Common myeloid progenitor, CD34-positive (primary cell): ENCODE measurements around the gene CSNK2A2.

ENCODE experiments used
- CTCF ChIA-PET: fragments of 350-600 bp; sonication (Branson Sonifier 250); formaldehyde crosslinking; loops from one replicate; lab custom pipeline; 2021; ENCODE audit warnings: antibody characterized with exemption; lab: Charles Lee
- POLR2A ChIA-PET: fragments of 350-600 bp; sonication (Branson Sonifier 250); formaldehyde crosslinking; loops from one replicate; lab custom pipeline; 2021; ENCODE audit warnings: antibody characterized with exemption; lab: Charles Lee
- DNase-seq, 3 donors: peaks; one replicate each; pipeline versions ENCODE4 v3.0.0 to v3.0.0-alpha.2; 2013
- H3K27ac ChIP-seq, 2 experiments: 1 replicate in 1 of 2; 2 replicates in 1 of 2; pipeline ENCODE4 v1.7.0; 2013; ENCODE audit warnings: inconsistent platforms in 2 of 2, low read length in 2 of 2, mild to moderate bottlenecking in 2 of 2, low read depth in 1 of 2, moderate library complexity in 1 of 2; ENCODE audit not compliant: severe bottlenecking in 2 of 2, insufficient read depth in 1 of 2, poor library complexity in 1 of 2
- H3K27me3 ChIP-seq, 5 experiments: replicated peaks in 2 of 5; 1 replicate in 3 of 5; 2 replicates in 2 of 5; pipeline versions ENCODE4 v1.6.1 to v1.7.0; 2013; ENCODE audit warnings: low read length in 4 of 5, mild to moderate bottlenecking in 2 of 5, moderate library complexity in 2 of 5, inconsistent platforms in 1 of 5; ENCODE audit not compliant: insufficient read depth in 5 of 5, control insufficient read depth in 4 of 5
- H3K36me3 ChIP-seq, 4 experiments: 1 replicate in 2 of 4; 2 replicates in 2 of 4; pipeline versions ENCODE4 v1.6.1 to v1.7.0; 2013; ENCODE audit warnings: low read length in 3 of 4, control low read depth in 1 of 4, mild to moderate bottlenecking in 1 of 4; ENCODE audit not compliant: control insufficient read depth in 4 of 4, insufficient read depth in 4 of 4
- H3K4me1 ChIP-seq, 4 experiments: 1 replicate in 3 of 4; 2 replicates in 1 of 4; pipeline versions ENCODE4 v1.6.1 to v1.7.1; 2013; ENCODE audit warnings: low read length in 3 of 4, mild to moderate bottlenecking in 3 of 4, control low read depth in 1 of 4, inconsistent platforms in 1 of 4, moderate library complexity in 1 of 4; ENCODE audit not compliant: control insufficient read depth in 4 of 4, insufficient read depth in 4 of 4; ENCODE audit errors: control extremely low read depth in 1 of 4
- H3K4me3 ChIP-seq, 7 experiments: 1 replicate in 4 of 7; 2 replicates in 3 of 7; pipeline versions ENCODE4 v1.5.1 to v1.7.0; 2013; ENCODE audit warnings: mild to moderate bottlenecking in 7 of 7, low read length in 6 of 7, moderate library complexity in 6 of 7, inconsistent platforms in 2 of 7, low read depth in 2 of 7, control low read depth in 1 of 7; ENCODE audit not compliant: insufficient read depth in 4 of 7, control insufficient read depth in 1 of 7; ENCODE audit errors: extremely low read depth in 1 of 7
- H3K9me3 ChIP-seq, 5 experiments: 1 replicate in 4 of 5; 2 replicates in 1 of 5; pipeline versions ENCODE4 v1.6.1 to v1.7.1; 2013; ENCODE audit warnings: low read length in 4 of 5, mild to moderate bottlenecking in 2 of 5, inconsistent platforms in 1 of 5, low read depth in 1 of 5, moderate library complexity in 1 of 5; ENCODE audit not compliant: control insufficient read depth in 4 of 5, insufficient read depth in 2 of 5; ENCODE audit errors: control extremely low read depth in 1 of 5
- WGBS: methylation state at CpG from one replicate; pipeline ENCODE4 v1.1.5; 2013; ENCODE audit not compliant: insufficient coverage; 5-methylcytosine and 5-hydroxymethylcytosine counted together

CSNK2A2 gene

GRCh38 chr16:58194790-58195189 is 3.1 kb downstream of the CSNK2A2 start:
- H3K9me3 ChIP-seq, result no peaks in the 10 kb centered on the region
- WGBS, result 50% methylated on average over 2 of the region's 3 CpGs
- no peak overlapping the region for H3K27ac ChIP-seq
- H3K36me3 ChIP-seq, result peaks cover 10 to 53% (median 37%) of the 10 kb centered on the region in 4 experiments
- ChIA-PET CTCF (interaction anchor here (0.6 to 3.1 kb wide), 5 partner anchors 11 to 52 kb away, joined by 3 to 9 read pairs (median 3); no protein-coding TSS in a partner anchor), POLR2A (interaction anchor here (0.8 kb wide), 1 partner anchor 13 kb away, joined by 3 read pairs; no protein-coding TSS in a partner anchor)
- H3K4me3 ChIP-seq, result no peak overlapping the region
- peaks cover 6 to 17% (median 14%) of the 10 kb centered on the region in 4 experiments for H3K4me1 ChIP-seq
- H3K27me3 ChIP-seq, result no peaks in the 10 kb centered on the region
- no peak for DNase-seq

GRCh38 chr16:58187665-58188421 is 10.1 kb downstream of the CSNK2A2 start:
- H3K9me3 ChIP-seq, result no peaks in the 10 kb centered on the region
- POLR2A ChIA-PET, result no interaction called here
- DNase-seq, result no peak
- CTCF ChIA-PET, result interaction anchor here (1.9 kb wide), 2 partner anchors 9 to 66 kb away, joined by 8 read pairs; no protein-coding TSS in a partner anchor
- no peaks in the 10 kb centered on the region for H3K4me1 ChIP-seq
- H3K4me3 ChIP-seq, result no peak overlapping the region
- H3K27me3 ChIP-seq, result no peaks in the 10 kb centered on the region
- WGBS, result 94% methylated on average over 6 of the region's 10 CpGs
- peaks cover 31 to 86% (median 56%) of the 10 kb centered on the region in 4 experiments for H3K36me3 ChIP-seq
- H3K27ac ChIP-seq, result no peak overlapping the region

GRCh38 chr16:58187092-58187491 is 10.8 kb downstream of the CSNK2A2 start:
- ChIA-PET CTCF (interaction anchor here (1.9 kb wide), 1 partner anchor 10 kb away, joined by 8 read pairs; no protein-coding TSS in a partner anchor), POLR2A (no interaction called here)
- peaks cover 26 to 83% (median 54%) of the 10 kb centered on the region in 4 experiments for H3K36me3 ChIP-seq

GRCh38 chr16:58186176-58186944 is 11.5 kb downstream of the CSNK2A2 start:
- no peaks in the 10 kb centered on the region for H3K9me3 ChIP-seq
- no peaks in the 10 kb centered on the region for H3K27me3 ChIP-seq
- H3K27ac ChIP-seq, result no peak overlapping the region
- ChIA-PET POLR2A (no interaction called here), CTCF (interaction anchor here (0.6 to 1.0 kb wide), 2 partner anchors 16 to 167 kb away, joined by 3 read pairs; no protein-coding TSS in a partner anchor)
- H3K4me1 ChIP-seq, result no peaks in the 10 kb centered on the region
- WGBS, result 89% methylated on average over 4 of the region's 6 CpGs
- no peak for DNase-seq
- H3K36me3 ChIP-seq, result peaks cover 23 to 81% (median 54%) of the 10 kb centered on the region in 4 experiments
- H3K4me3 ChIP-seq, result no peak overlapping the region

More at GRCh38 chr16:58187092-58187491, 10.8 kb downstream of the CSNK2A2 start:
- no peaks in the 10 kb centered on the region for H3K27me3 ChIP-seq
- H3K4me1 ChIP-seq, result no peaks in the 10 kb centered on the region
- no peak overlapping the region for H3K4me3 ChIP-seq
- H3K27ac ChIP-seq, result no peak overlapping the region
- no peaks in the 10 kb centered on the region for H3K9me3 ChIP-seq
- no peak for DNase-seq

- Histone ChIP-seq H3K27me3 (no peaks in the 10 kb centered on the region), H3K4me3 (no peak overlapping the region), H3K9me3 (no peaks in the 10 kb centered on the region), H3K36me3 (peaks cover 24 to 77% (median 55%) of the 10 kb centered on the region in 4 experiments), H3K27ac (no peak overlapping the region), H3K4me1 (peaks cover 0 to 3% (median 0%) of the 10 kb centered on the region in 4 experiments)
- 60% methylated on average over 1 of the region's 1 CpG for WGBS
- no peak for DNase-seq
- ChIA-PET CTCF (interaction anchor here (0.9 to 2.2 kb wide), 4 partner anchors 9 to 20 kb away, joined by 3 to 7 read pairs (median 4); no protein-coding TSS in a partner anchor), POLR2A (interaction anchor here (0.9 kb wide), 1 partner anchor 9 kb away, joined by 4 read pairs; no protein-coding TSS in a partner anchor)
Observed at GRCh38 chr16:58177353-58177710, 20.6 kb downstream of the CSNK2A2 start.

- Histone ChIP-seq H3K4me1 (peaks cover 0 to 3% (median 0%) of the 10 kb centered on the region in 4 experiments), H3K27me3 (no peaks in the 10 kb centered on the region), H3K4me3 (no peak overlapping the region), H3K36me3 (peaks cover 24 to 79% (median 54%) of the 10 kb centered on the region in 4 experiments), H3K9me3 (no peaks in the 10 kb centered on the region), H3K27ac (no peak overlapping the region)
- POLR2A ChIA-PET, result no interaction called here
- CTCF ChIA-PET, result interaction anchor here (0.9 to 2.2 kb wide), 5 partner anchors 9 to 20 kb away, joined by 3 to 7 read pairs (median 3); no protein-coding TSS in a partner anchor
- 93% methylated on average over 4 of the region's 5 CpGs for WGBS
- DNase-seq, result no peak
Observed at GRCh38 chr16:58176608-58177352, 21.1 kb downstream of the CSNK2A2 start.
